AML-193 (cell line): ENCODE measurements around the gene RNASEH2B.
A peak's percentile ranks its signal among the peaks of the same experiment; 100 is the strongest.

ENCODE experiments used
- DNase-seq, 2 experiments: peaks; one replicate each; lab custom pipeline; 2025; lab: John Stamatoyannopoulos, UW

Gene RNASEH2B

GRCh38 chr13:50907781-50908180 is 1.8 kb upstream of the RNASEH2B start:
- no peak for DNase-seq

- no peak for DNase-seq
Observed at GRCh38 chr13:50908371-50908770, 1.2 kb upstream of the RNASEH2B start.

DNA sequence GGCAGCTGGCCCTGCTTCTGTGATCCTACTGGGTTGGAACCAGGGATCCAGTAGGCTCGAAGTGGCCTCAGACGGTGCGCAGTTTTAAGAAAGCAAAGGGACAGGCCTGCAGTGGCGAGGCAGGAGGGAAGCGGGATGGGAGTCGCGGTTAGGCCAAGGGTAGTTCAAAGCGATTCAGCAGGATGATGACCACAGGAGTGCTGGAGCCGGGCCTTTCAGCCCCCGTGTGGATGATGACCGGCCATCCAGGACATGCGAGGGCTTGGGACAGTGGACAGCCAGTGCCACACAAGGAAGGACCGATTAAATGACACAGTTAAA is 854 bp downstream of the RNASEH2B start:
- DNase-seq, result peak; percentile 52 to 64

DNA sequence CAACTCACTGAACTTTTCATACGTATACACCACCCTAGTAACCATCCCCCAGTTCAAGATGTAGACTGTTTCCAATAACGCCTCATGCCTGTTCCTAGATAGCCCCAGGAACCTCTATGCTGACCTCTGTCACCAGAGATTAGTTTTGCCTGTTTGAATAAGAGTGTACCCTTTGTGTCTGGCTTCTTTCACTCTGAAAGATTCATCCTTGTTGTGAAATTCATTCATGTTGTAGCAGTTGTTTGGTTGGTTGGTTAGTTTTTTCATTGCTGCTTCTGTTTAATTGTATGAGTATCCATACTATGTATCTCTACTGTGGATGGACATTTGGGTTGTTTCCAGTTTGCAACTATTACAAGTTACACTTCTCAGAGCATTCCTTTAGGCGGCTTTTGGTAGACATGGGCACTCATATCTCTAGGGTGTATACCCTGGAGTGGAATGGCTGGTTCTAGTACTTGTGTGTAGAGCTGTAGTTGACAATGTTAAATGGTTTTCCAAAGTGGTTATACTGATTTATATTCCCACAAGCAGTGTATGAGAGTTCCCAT is 1.6 kb downstream of the RNASEH2B start:
- peak; percentile 42 to 44 for DNase-seq

DNA sequence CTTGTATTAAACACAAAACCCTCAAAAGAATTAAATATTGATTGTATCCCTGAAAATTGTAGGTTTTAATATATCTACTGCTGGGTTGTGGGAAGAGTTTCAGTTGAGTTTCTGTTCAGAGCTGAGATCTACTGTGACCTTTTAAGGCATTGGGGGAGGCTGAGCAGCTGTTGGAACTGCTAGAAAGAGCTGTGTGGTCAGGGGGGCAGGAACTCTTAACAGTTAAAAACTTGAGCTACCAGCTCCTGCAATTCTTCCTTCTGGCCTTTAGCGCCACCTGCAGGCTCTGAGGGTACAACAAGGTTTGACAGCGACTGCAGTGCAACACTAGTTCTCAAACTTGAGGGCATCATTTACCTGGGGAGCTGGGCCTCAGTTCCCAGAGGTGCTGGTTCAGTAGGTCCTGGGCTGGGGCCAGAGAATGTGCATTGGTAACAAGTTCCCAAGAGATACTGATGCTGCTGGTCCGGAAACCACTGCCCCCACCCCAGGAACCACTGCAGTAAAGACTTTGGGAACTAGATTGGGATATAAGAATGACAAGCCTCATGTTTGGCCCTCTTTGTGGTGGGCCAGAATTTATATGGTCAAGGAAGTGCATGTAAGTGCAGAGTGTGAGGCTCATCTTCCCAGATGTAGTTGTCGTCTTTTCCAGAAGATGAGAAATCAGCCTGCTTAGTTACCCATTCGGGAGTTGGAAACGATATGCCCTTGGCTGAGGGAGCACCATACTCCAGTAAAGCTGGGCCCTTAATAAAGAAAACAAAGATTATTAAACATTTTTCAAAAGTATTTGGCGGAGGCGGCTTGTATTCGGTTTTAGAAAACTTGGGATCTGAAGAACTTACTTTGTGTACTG is 2.6 kb downstream of the RNASEH2B start:
- DNase-seq, result peak; percentile 100

- DNase-seq, result no peak
Observed at GRCh38 chr13:50912851-50913250, 3.3 kb downstream of the RNASEH2B start.

DNA sequence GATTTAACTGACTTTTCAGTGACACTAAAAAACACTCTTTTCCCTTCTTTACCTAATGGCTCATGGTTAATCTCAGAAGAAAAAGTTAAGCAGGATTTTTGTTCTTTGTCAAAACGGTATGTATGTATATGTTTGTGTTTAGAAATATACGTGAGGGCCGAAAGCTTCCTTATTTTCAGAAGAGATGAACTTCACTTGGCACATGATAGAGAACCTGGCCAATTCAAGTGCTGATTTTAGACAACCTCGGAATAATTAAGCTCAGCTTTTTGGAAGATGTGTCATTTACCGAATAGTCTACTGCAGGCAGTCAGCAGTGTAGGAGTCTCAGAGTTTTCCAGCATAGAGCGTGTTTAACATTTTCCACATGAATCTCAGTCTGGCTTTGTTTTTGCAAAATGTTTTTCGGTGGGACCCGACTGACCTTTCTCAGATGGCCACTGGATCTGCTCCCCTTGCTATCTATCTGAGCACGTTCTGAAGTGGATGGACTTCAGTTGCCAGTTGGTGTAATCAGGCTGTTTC is 4.6 kb downstream of the RNASEH2B start:
- DNase-seq, result peak; percentile 40 to 47

DNA sequence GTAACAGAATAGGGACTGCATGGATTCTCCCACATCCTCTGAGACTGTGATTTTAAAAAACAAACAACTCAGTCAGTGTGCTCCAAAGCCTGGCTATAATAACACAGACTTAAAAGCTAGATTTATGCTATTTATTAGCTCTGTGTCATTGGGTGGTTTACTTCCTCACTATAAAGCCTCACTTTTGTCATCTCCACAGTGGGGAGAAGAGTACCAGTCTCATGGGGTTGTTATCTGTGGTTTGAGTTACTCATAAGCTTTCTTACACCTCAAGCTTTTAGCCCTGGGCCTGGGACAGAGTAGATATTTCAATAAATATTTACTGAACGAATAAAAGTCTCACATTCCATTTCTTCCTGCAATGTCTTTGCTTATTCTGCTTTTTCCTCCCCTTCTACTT is 5.3 kb downstream of the RNASEH2B start:
- no peak for DNase-seq

DNA sequence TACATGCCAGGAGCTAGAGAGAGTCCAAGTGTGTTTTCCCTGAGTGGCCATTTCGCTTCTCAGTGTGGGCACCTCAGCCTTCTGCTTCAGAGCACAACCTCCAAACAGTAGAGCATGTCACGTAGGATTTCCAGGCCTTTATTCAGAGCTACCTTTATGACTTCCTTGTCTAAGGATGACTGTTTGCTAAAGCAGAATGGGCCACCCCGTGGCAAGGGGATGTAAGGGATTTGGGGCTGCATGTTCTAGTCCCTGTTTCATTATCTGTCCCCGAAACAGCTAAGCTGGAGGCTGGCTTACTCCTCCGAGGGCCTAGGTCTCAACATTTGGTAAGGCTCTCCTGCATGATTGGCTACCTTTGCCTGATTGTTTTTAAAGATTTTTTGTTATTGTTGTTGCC is 6.0 kb downstream of the RNASEH2B start:
- DNase-seq, result peak; percentile 44 to 47

- peak; percentile 96 to 97 for DNase-seq
Observed at GRCh38 chr13:50916701-50917184, 7.2 kb downstream of the RNASEH2B start.

DNA sequence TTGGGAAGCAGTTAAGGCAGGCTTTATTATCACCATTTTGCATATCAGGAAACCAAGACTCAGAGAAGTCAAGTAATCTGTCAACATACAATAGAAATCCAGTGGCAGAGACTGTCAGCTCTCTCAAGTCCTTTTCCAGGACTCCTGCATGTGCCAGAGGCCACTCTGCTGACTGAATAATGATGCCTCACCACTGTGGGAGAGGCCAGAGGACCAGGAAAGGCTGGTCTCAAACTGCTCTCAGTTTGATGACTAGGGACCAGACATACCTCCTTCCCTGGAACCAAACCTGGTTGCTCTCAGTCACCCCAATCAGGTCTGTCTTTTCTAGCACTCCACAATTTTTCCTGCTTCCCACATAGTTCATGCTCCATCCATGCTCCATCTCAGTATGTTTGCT is 8.0 kb downstream of the RNASEH2B start:
- no peak for DNase-seq

DNA sequence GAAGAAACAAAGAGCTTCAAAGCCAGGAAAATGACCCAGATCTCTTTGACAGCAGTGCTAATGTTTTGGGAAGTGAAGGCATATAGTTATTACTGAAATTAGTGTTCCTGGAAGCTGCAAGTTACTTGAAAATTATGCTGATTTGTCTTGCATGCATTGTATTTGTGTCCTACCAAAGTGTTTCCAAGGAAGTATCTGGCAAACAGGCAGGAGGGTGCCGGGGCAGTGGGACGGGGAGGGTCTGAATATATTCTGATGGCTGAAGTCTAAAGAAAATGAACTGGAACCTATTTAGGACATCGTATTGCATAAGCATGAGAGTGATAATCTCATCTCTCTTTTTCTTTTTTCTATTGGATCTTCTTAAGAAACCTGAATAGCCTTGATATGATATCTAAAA is 9.0 kb downstream of the RNASEH2B start:
- no peak for DNase-seq

DNA sequence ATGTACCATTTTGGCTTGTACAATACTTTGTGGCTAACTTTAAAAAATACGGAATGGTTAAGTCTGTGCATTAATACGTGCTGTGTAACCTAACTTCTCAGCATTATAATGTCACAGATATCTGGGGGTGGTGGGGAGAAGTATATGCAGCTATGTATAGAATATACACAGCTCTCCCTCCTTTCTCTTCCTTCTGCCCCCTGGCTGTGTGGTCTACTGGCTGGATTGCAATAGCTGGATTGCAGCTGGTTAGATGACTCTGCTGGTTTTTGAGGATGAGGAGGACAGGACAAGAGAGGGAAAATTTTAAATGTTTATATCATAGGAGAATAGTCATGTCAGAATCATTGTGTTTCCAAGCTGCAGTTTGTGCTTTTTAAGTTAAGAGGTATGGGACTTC is 9.7 kb downstream of the RNASEH2B start:
- DNase-seq, result peak; percentile 68 to 81

DNA sequence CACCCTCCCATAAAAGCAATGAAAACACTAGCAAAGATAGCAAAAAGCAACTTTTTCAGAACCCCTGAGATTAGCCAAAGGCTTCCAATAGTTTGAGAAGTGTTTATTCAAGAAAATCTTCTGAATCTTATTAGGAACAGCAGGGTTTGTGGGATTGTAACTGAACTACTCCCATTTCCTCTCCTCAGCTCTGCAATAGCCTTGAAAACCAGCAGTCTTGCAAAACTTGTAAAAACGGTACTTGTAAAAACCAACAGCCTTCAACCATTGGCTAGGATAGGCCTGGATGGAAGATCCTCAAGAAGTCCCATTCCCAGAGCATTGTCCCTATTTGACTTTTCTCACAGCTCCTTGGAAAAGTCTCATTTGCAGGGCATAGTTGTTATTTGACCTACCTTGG is 12.1 kb downstream of the RNASEH2B start:
- no peak for DNase-seq

DNA sequence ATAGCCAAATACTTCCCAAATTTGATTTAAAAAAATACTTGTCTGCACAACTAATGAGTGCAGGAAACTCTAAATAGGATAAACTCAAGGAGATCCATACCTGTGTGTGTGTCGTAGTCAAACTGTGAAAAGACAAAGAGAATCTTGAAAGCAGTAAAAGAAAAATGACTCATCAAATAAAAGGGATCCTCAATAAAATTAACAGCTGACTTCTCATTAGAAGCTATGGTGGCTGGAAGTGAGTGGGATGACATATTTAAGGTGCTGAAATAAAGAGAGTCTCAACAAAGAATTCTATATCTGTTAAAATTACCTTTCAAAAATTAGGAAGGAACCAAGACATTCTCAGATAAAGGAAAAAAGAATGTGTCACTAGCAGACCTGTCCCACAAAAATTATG is 13.7 kb downstream of the RNASEH2B start:
- no peak for DNase-seq

DNA sequence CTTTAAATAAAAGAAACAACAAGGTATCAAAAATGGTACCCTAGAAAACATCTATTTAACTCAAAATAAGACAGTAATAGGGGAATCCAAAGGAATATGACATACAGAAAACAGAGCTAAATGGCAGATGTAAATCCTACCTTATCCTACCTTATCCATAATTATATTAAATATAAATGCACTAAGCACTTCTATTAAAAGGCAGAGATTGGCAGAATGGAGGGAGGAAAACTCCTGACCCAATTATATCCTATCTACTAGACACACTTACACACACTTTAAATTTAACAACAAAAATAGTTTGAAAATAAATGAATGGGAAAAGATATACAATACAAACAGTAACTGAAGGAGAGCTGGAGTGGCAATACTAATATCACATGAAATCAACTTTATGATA is 14.4 kb downstream of the RNASEH2B start:
- DNase-seq, result no peak

DNA sequence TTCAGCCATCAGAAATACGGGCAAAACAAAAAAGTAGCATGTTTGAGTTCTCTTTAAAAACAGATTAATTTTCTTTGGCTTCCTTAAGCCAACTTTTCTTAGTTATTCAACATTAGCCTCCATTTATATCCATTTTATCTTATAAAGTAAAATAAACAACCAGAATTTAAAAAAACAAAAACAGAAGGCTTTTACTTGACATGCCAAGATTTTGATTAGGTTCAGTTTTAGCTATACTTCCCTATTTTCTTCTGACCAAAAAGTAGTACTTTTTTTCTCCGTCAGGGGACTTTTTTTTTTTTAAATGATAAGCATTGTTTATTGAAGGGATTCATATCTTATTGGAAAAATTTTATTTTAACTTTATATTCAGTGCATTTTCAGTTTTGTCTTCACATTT is 18.1 kb downstream of the RNASEH2B start:
- DNase-seq, result no peak

GRCh38 chr13:50928102-50928501 is 18.5 kb downstream of the RNASEH2B start:
- no peak for DNase-seq

DNA sequence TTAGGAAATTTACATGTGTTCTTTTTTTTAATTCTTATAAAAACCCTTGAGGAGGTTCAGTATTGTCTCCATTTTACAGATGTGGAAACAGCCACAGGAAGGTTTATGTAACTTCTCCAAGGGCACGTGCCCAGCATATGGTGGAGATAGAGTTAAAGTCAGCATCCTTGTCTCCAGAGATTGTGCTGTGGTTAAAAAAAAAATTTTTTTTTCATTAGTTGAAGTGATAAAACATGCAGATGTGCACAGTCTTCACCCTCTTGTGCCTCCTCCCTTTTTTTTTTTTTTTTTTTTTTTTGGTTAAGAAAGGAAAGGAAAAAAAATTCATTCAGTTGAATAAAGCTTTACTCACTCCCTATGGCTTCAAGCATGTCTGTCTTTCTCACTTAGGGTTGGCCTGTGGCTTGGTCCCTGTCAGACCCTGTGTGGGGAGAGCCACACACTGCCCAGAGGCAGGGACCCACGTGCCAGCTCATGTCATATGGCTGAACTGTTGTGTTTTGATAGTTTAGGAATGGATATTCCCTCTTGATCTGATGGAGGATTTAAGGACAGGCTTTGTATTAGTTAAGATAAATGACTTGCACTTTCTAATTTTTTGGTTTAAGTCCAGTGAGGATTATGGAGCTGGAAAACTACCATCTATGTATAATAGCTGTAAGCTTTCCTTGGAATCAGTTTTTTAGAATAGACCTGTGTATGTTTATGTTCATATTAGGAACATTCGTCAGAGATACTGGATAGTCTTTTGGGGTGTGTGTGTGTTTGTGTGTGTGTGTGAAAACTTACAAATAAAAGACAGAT is 19.3 kb downstream of the RNASEH2B start:
- DNase-seq, result no peak

GRCh38 chr13:50932091-50932490 is 22.5 kb downstream of the RNASEH2B start:
- DNase-seq, result no peak

GRCh38 chr13:50934735-50935435 is 25.3 kb downstream of the RNASEH2B start:
- DNase-seq, result peak; percentile 88 to 91

- DNase-seq, result peak; percentile 94 to 95
Observed at GRCh38 chr13:50936679-50937078, 27.1 kb downstream of the RNASEH2B start.
